K562 (cell line): ENCODE results near the gene SAP25. TPM values are rescaled to one million over a fixed set of nuclear protein-coding genes. Genes with fewer than 3 reads are reported as not detected.

Source experiments
- CHD2 ChIP-seq: IDR thresholded peaks from 2 replicates; pipeline ENCODE4 v1.6.1; 2011; ENCODE audit warnings: low read depth, low read length
- MCM7 ChIP-seq, 2 experiments: fragments of 450-650 bp; IDR thresholded peaks; 2 replicates each; pipeline ENCODE4 v1.6.1; 2016 to 2018
- MGA ChIP-seq: fragments of 450-650 bp; IDR thresholded peaks from 2 replicates; pipeline ENCODE4 v1.6.1; 2016; ENCODE audit warnings: mild to moderate bottlenecking, moderate library complexity
- POLR2A ChIP-seq: fragments of 450-650 bp; conservative IDR thresholded peaks from 2 replicates; pipeline ENCODE4 v1.6.1; 2016
- POLR2G ChIP-seq: fragments of 200-400 bp; formaldehyde crosslinking; IDR thresholded peaks from 2 replicates; pipeline ENCODE4 v1.6.1; 2017; ENCODE audit warnings: low read depth, mild to moderate bottlenecking, antibody characterized with exemption, low read length, moderate library complexity
- RB1 ChIP-seq: fragments of 450-650 bp; IDR thresholded peaks from 2 replicates; pipeline ENCODE4 v1.6.1; 2017; ENCODE audit warnings: low read depth, mild to moderate bottlenecking
- RCOR1 ChIP-seq, 2 experiments: IDR thresholded peaks; 2 replicates each; pipeline ENCODE4 v1.6.1; 2012; ENCODE audit warnings: low read depth in 2 of 2, low read length in 2 of 2, borderline replicate concordance in 1 of 2, improper control_type of control experiment in 1 of 2
- RFX1 ChIP-seq: fragments of 450-650 bp; IDR thresholded peaks from 2 replicates; pipeline ENCODE4 v1.6.1; 2016; ENCODE audit warnings: mild to moderate bottlenecking, moderate library complexity
- SIN3A ChIP-seq, 2 experiments: fragments of 150-350 bp in 1 of 2; IDR thresholded peaks; 2 replicates each; pipeline ENCODE4 v1.6.1; 2011 to 2016; ENCODE audit warnings: borderline replicate concordance in 2 of 2, low read depth in 2 of 2, low read length in 2 of 2, mild to moderate bottlenecking in 2 of 2, moderate library complexity in 2 of 2; ENCODE audit not compliant: control insufficient read depth in 1 of 2
- SMARCE1 ChIP-seq: fragments of 450-650 bp; IDR thresholded peaks from 2 replicates; pipeline ENCODE4 v1.7.1; 2016; ENCODE audit warnings: mild to moderate bottlenecking
- TBL1XR1 ChIP-seq, 2 experiments: IDR thresholded peaks; 2 replicates each; pipeline ENCODE4 v1.6.1; 2012; ENCODE audit warnings: improper control_type of control experiment in 2 of 2, low read length in 2 of 2, mild to moderate bottlenecking in 1 of 2
- ZNF830 ChIP-seq: fragments of 250-450 bp; sonication (Bioruptor Pico); IDR thresholded peaks from 2 replicates; pipeline ENCODE4 v1.5.0; 2021; ENCODE audit warnings: mild to moderate bottlenecking
- polyA plus RNA-seq, 8 experiments: library from polyadenylated mRNA; depleted of rRNA in 4 of 8; stranded (reverse) in 5 of 8; unstranded in 3 of 8; fragments of >200 nt; fragmentation: Nextera tagmentation in 2 of 8; fragmentation: Illumina TruSeq in 1 of 8; extraction: Ambion mirVana in 2 of 8; extraction: Trizol in 1 of 8; gene quantifications; 2 replicates each; pipeline versions ENCODE4 v1.2.1 to v1.2.3, GENCODE V29; 2011 to 2014; ENCODE audit warnings: inconsistent platforms in 1 of 8, missing spikeins in 1 of 8
- total RNA-seq, 7 experiments: library from RNA; depleted of rRNA in 6 of 7; stranded (reverse); fragments of >200 nt in 6 of 7; fragmentation: Illumina TruSeq in 2 of 7; extraction: Trizol in 2 of 7; gene quantifications; 2 replicates each; pipeline versions ENCODE4 v1.2.1 to v1.2.3, GENCODE V29; 2011 to 2021; ENCODE audit warnings: low replicate concordance in 1 of 7
- TF ChIP-seq, protein P1 (sequence below): fragments of 450-650 bp; IDR thresholded peaks from one replicate; pipeline ENCODE4 v1.6.1; 2018; ENCODE audit warnings: mild to moderate bottlenecking, moderate library complexity; ENCODE audit not compliant: partially characterized antibody
- TF ChIP-seq, protein P2 (sequence below), 3 experiments: IDR thresholded peaks in 2 of 3; conservative IDR thresholded peaks in 1 of 3; 2 replicates each; pipeline ENCODE4 v1.5.1; 2011 to 2012; ENCODE audit warnings: low read length in 3 of 3, mild to moderate bottlenecking in 3 of 3, control low read depth in 2 of 3, improper control_type of control experiment in 1 of 3, inconsistent platforms in 1 of 3, low read depth in 1 of 3, mixed read lengths in 1 of 3, moderate library complexity in 1 of 3; ENCODE audit not compliant: insufficient read depth in 2 of 3

The SAP25 gene
- total and polyA plus RNA-seq, 9 of the 15 experiments (the other 6 are each of a cell fraction or from before 2014, with no cell fraction given): 0.13 to 5.3 (median 0.78) TPM; not detected in 1

GRCh38 chr7:100612730-100613390 is 39.2 kb upstream of the SAP25 start (continued):
- TF ChIP-seq MGA (peak; percentile 26; the same call in 1 of the 2 replicates), POLR2A (no peak), ZNF830 (CRISPR knock-in tag) (no peak), SMARCE1 (no peak), CHD2 (no peak), RB1 (no peak), MCM7 (IDR thresholded peaks at IDR 0.05) (no peak), SIN3A (IDR thresholded peaks at IDR 0.05; ENCODE audit: borderline replicate concordance in 2 of 2, control insufficient read depth in 1 of 2, low read depth in 2 of 2, low read length in 2 of 2) (peak in 1 of 2 experiments; percentile 54; a peak in 1 of 4 replicates), RCOR1 (IDR thresholded peaks at IDR 0.05; ENCODE audit: borderline replicate concordance in 1 of 2, low read depth in 2 of 2, low read length in 2 of 2) (no peak), POLR2G (no peak), TBL1XR1 (IDR thresholded peaks at IDR 0.05; ENCODE audit: low read length in 2 of 2) (no peak), RFX1 (no peak)
- TF ChIP-seq, protein P1, sequence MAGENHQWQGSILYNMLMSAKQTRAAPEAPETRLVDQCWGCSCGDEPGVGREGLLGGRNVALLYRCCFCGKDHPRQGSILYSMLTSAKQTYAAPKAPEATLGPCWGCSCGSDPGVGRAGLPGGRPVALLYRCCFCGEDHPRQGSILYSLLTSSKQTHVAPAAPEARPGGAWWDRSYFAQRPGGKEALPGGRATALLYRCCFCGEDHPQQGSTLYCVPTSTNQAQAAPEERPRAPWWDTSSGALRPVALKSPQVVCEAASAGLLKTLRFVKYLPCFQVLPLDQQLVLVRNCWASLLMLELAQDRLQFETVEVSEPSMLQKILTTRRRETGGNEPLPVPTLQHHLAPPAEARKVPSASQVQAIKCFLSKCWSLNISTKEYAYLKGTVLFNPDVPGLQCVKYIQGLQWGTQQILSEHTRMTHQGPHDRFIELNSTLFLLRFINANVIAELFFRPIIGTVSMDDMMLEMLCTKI: no peak
- TF ChIP-seq, protein P2, sequence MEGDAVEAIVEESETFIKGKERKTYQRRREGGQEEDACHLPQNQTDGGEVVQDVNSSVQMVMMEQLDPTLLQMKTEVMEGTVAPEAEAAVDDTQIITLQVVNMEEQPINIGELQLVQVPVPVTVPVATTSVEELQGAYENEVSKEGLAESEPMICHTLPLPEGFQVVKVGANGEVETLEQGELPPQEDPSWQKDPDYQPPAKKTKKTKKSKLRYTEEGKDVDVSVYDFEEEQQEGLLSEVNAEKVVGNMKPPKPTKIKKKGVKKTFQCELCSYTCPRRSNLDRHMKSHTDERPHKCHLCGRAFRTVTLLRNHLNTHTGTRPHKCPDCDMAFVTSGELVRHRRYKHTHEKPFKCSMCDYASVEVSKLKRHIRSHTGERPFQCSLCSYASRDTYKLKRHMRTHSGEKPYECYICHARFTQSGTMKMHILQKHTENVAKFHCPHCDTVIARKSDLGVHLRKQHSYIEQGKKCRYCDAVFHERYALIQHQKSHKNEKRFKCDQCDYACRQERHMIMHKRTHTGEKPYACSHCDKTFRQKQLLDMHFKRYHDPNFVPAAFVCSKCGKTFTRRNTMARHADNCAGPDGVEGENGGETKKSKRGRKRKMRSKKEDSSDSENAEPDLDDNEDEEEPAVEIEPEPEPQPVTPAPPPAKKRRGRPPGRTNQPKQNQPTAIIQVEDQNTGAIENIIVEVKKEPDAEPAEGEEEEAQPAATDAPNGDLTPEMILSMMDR (IDR thresholded peaks at IDR 0.05 in 2 of 3, conservative IDR thresholded peaks at IDR 0.05 in 1 of 3; ENCODE audit: insufficient read depth in 2 of 3, low read depth in 1 of 3, low read length in 3 of 3): peak; percentile 51 to 55 (median 53); a peak in 5 of 6 replicates
